Body of pancreas (tissue), 4 donors: Measurements from ENCODE around the gene WSB2.

Experiments
- CTCF ChIP-seq, 7 experiments: fragments of 450-650 bp in 4 of 7; fragments of 200-600 bp in 3 of 7; sonication (generic) in 3 of 7; IDR thresholded peaks; one replicate each; pipeline ENCODE4 v1.5.1; 2016 to 2019; ENCODE audit warnings: antibody characterized with exemption in 7 of 7
- POLR2A ChIP-seq, 3 donors: fragments of 450-650 bp; IDR thresholded peaks; one replicate each; pipeline ENCODE4 v1.6.1; 2016; ENCODE audit warnings: antibody characterized with exemption in 3 of 3, mild to moderate bottlenecking in 2 of 3

GRCh38 chr12:118070650-118071049, 9.7 kb upstream of the WSB2 start:
- TF ChIP-seq POLR2A (IDR thresholded peaks at IDR 0.05), result no peak
- TF ChIP-seq CTCF (IDR thresholded peaks at IDR 0.05), result no peak
